Measurements from ENCODE around the gene CBX3. TPM values are rescaled to one million over a fixed set of nuclear protein-coding genes. Genes with fewer than 3 reads are reported as not detected.

CBX3 gene
- total RNA-seq, 1 donor from 2014 or later = 151 TPM

DNA sequence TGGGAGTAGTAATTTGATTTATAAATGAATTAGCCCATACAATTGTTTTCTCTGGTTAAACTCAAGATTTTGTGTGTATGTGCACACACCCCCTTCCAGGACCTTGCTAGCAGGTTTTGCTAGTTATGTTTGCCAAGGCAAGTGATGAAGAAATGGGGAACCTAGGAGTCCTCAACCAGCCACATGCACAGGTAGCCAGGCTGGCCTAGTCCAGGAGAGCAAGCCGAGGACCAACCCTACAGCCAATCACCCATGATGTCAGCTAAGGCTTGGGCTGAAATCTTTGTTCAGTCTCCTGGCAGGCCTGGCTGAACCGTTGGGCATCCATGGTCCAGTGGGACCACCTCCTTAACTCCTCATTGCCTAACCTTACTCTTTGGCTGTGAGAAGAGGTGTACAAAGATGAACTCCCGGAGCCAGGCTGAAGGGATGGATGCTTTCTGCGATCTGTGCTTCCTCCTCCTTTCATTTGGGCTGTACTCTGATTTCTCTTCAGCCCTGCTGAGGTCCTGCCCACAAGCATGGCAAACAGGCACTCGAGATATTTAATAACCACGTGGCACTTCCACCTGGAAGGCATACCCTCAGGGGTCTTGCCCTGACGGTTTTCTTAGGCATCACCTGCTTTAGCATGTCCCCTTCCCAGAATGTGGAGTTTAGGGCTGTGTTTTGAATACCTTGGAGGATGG lies 23.1 kb upstream of the CBX3 start:
- no peak overlapping the region for H3K4me3 ChIP-seq (ENCODE audit: low read depth, low read length)
- DNase-seq (ENCODE audit: low read depth) = no peak
- TF ChIP-seq, protein P1, sequence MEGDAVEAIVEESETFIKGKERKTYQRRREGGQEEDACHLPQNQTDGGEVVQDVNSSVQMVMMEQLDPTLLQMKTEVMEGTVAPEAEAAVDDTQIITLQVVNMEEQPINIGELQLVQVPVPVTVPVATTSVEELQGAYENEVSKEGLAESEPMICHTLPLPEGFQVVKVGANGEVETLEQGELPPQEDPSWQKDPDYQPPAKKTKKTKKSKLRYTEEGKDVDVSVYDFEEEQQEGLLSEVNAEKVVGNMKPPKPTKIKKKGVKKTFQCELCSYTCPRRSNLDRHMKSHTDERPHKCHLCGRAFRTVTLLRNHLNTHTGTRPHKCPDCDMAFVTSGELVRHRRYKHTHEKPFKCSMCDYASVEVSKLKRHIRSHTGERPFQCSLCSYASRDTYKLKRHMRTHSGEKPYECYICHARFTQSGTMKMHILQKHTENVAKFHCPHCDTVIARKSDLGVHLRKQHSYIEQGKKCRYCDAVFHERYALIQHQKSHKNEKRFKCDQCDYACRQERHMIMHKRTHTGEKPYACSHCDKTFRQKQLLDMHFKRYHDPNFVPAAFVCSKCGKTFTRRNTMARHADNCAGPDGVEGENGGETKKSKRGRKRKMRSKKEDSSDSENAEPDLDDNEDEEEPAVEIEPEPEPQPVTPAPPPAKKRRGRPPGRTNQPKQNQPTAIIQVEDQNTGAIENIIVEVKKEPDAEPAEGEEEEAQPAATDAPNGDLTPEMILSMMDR (conservative IDR thresholded peaks at IDR 0.05; ENCODE audit: low read depth, low read length) = no peak

DNA sequence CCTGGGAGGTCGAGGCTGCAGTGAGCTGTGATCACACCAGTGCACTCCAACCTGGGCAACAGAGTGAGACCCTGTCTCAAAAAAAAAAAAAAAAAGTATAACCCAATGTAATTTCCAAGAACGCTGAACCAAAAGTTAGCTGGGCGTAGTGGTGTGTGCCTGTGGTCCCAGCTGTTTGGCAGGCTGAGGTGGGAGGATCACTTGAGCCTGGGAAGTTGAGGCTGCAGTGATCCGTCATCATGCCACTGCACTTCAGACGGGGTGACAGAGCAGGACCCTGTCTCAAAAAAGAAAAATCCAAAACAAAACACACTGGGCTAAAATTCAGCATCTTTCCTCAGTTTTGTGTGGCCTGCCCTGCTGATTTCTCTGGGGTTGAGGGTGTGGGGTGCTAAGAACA lies 22.1 kb upstream of the CBX3 start:
- no peak overlapping the region for H3K4me3 ChIP-seq (ENCODE audit: low read depth, low read length)
- TF ChIP-seq, protein P1 (conservative IDR thresholded peaks at IDR 0.05; ENCODE audit: low read depth, low read length) = no peak

DNA sequence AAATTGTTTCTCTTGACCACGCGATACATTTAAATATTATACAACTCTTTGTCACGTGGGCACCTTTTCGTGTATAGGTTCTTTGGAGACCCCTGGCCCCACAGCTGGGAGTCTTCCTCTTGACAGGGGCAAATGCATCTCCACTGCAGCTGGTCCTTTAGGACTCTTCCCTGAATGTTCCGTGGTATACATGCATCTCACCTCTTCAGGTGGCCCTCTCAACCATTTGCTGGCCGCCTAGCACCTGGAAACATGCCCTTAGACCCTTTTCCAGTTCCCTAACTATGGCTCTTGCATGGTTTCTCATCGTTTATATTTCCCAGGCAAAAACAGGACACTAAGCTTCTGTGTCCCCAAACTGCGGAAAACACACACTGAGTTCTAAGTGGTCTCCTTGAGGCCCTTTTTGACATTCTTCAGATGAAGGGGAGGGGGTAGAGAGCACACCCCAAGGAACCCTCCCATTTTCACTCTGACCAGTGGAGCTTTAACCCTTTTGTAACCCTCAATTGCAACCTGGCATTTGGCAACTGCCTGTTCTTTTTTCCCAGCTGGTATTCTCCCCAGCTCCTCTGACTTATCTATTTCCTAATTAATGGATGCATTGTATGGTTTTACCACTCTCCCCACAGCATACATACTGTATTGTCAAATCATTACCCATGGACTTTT lies 21.6 kb upstream of the CBX3 start:
- TF ChIP-seq, protein P1 (conservative IDR thresholded peaks at IDR 0.05; ENCODE audit: low read depth, low read length) = no peak
- H3K4me3 ChIP-seq (ENCODE audit: low read depth, low read length) = no peak overlapping the region
- no peak for DNase-seq (ENCODE audit: low read depth)

More for the DNA sequence above, 22.1 kb upstream of the CBX3 start:
- no peak for DNase-seq (ENCODE audit: low read depth)

DNA sequence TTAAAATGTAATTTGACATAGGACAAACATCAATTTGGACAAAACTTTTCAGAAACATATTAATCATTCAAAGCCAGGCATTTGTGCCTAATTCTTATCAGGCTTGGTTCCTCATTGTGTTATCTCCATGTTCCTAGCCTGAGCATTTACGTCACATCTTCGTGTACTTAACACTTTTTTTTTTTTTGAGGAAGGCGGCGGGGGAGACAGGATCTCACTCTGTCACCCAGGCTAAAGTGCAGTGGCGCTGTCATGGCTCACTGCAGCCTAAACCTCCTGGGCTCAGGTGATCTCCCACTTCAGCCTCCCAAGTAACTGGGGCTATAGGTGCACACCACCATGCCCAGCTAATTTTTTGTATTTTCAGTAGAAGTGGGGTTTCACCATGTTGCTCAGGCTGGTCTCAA lies 20.8 kb upstream of the CBX3 start:
- TF ChIP-seq, protein P1 (conservative IDR thresholded peaks at IDR 0.05; ENCODE audit: low read depth, low read length) = no peak
- H3K4me3 ChIP-seq (ENCODE audit: low read depth, low read length) = no peak overlapping the region
- DNase-seq (ENCODE audit: low read depth) = no peak

DNA sequence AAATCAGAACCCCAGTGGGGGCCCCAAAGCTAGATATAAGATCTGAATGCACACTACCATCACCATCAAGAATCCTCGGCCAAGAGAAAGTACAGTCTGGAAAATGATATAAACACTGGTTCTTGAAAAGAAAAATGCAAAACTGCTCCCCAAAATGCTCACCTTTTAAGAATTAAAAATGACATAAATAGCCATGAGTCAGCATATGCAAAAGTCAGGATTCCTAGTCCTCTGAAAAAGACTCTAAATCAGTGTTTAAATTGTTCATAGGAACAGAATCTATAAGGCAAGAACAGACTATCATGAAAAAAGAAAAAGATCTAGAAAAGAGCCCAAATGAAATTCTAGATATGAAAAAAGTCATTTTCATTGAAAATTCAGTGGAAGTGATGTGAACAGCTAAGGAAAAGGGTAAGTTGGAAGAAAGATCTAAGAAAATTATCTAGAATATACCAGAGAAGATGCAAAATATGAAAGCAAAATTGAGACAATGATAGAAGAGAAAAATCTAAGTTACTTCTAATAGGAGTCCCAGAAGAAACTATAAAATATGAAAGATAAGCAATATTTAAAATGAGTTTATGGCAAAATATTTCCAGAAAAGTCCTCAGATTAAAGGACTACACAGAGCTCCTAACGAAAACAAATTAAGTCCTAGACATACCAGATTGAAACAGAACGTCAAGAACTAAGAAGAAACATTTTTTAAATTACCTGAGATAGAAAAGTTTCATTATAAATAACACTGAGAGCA lies 19.9 kb upstream of the CBX3 start:
- H3K4me3 ChIP-seq (ENCODE audit: low read depth, low read length) = no peak overlapping the region
- TF ChIP-seq, protein P1 (conservative IDR thresholded peaks at IDR 0.05; ENCODE audit: low read depth, low read length) = no peak
- DNase-seq (ENCODE audit: low read depth) = no peak

DNA sequence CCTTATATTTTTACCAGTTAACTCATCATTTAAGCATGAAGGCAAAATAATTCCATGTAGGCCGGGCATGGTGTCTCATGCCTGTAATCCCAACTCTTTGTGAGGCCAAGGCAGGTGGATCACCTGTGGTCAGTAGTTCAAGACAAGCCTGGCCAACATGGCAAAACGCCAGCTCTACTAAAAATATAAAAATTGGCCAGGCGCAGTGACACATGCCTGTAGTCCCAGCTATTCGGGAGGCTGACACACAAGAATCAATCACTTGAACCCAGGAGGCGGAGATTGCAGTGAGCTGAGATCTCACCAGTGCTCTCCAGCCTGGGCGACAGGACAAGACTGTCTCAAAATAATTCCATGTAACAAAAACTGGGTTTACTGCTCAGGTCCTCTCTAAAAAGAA lies 19.3 kb upstream of the CBX3 start:
- no peak for DNase-seq (ENCODE audit: low read depth)
- TF ChIP-seq, protein P1 (conservative IDR thresholded peaks at IDR 0.05; ENCODE audit: low read depth, low read length) = no peak
- H3K4me3 ChIP-seq (ENCODE audit: low read depth, low read length) = no peak overlapping the region
